Measurements from ENCODE around the gene SLC39A13. TPM values are rescaled to one million over a fixed set of nuclear protein-coding genes. Genes with fewer than 3 reads are reported as not detected.
A peak's percentile ranks its signal among the peaks of the same experiment; 100 is the strongest.

SLC39A13 gene
- total RNA-seq, 2 donors from 2014 or later: 97.7 to 163 TPM

- peak overlapping the region; percentile 67 for H3K4me3 ChIP-seq
- H3K27ac ChIP-seq: no peak overlapping the region
- H3K36me3 ChIP-seq: no peaks in the 10 kb centered on the region
- ATAC-seq (ENCODE audit: insufficient number of reproducible peaks, low FRiP score, low read depth): no peak
- no peak for DNase-seq (ENCODE audit: low spot score)
- H3K27me3 ChIP-seq (replicated peaks; ENCODE audit: insufficient read depth): no peaks in the 10 kb centered on the region
- H3K4me1 ChIP-seq (ENCODE audit: control insufficient read depth in 1 of 2, low read depth in 2 of 2): no peaks in the 10 kb centered on the region
- no peak for TF ChIP-seq CTCF (IDR thresholded peaks at IDR 0.05)
- H3K9me3 ChIP-seq: no peaks in the 10 kb centered on the region
Observed at GRCh38 chr11:47374720-47375019, 33.7 kb upstream of the SLC39A13 start.

- Histone ChIP-seq H3K36me3 (no peaks in the 10 kb centered on the region), H3K4me3 (peak overlapping the region; percentile 67), H3K4me1 (ENCODE audit: control insufficient read depth in 1 of 2, low read depth in 2 of 2) (no peaks in the 10 kb centered on the region), H3K27me3 (replicated peaks; ENCODE audit: insufficient read depth) (no peaks in the 10 kb centered on the region), H3K9me3 (no peaks in the 10 kb centered on the region), H3K27ac (no peak overlapping the region)
- ATAC-seq (ENCODE audit: insufficient number of reproducible peaks, low FRiP score, low read depth): no peak
- DNase-seq (ENCODE audit: low spot score): no peak
- no peak for TF ChIP-seq CTCF (IDR thresholded peaks at IDR 0.05)
Observed at GRCh38 chr11:47375020-47375419, 33.4 kb upstream of the SLC39A13 start.

GRCh38 chr11:47375546-47376085, 32.8 kb upstream of the SLC39A13 start:
- no peaks in the 10 kb centered on the region for H3K36me3 ChIP-seq
- TF ChIP-seq CTCF (IDR thresholded peaks at IDR 0.05): no peak
- no peak for ATAC-seq (ENCODE audit: insufficient number of reproducible peaks, low FRiP score, low read depth)
- no peak for DNase-seq (ENCODE audit: low spot score)
- peak overlapping the region; percentile 67 for H3K4me3 ChIP-seq
- no peak overlapping the region for H3K27ac ChIP-seq
- H3K9me3 ChIP-seq: no peaks in the 10 kb centered on the region
- H3K4me1 ChIP-seq (ENCODE audit: control insufficient read depth in 1 of 2, low read depth in 2 of 2): no peaks in the 10 kb centered on the region
- H3K27me3 ChIP-seq (replicated peaks; ENCODE audit: insufficient read depth): no peaks in the 10 kb centered on the region

- Histone ChIP-seq H3K4me1 (ENCODE audit: control insufficient read depth in 1 of 2, low read depth in 2 of 2) (no peaks in the 10 kb centered on the region), H3K27ac (peak overlapping the region in 1 of 2 donors; percentile 57), H3K27me3 (replicated peaks; ENCODE audit: insufficient read depth) (no peaks in the 10 kb centered on the region), H3K4me3 (peak overlapping the region; percentile 67), H3K9me3 (no peaks in the 10 kb centered on the region), H3K36me3 (no peaks in the 10 kb centered on the region)
- no peak for ATAC-seq (ENCODE audit: insufficient number of reproducible peaks, low FRiP score, low read depth)
- TF ChIP-seq CTCF (IDR thresholded peaks at IDR 0.05): no peak
- DNase-seq (ENCODE audit: low spot score): no peak
Observed at GRCh38 chr11:47376107-47376524, 32.3 kb upstream of the SLC39A13 start.

- no peaks in the 10 kb centered on the region for H3K36me3 ChIP-seq
- ATAC-seq (ENCODE audit: insufficient number of reproducible peaks, low FRiP score, low read depth) (no peak), DNase-seq (ENCODE audit: low spot score) (no peak)
- no peak for TF ChIP-seq CTCF (IDR thresholded peaks at IDR 0.05)
- no peaks in the 10 kb centered on the region for H3K9me3 ChIP-seq
- peak overlapping the region; percentile 67 for H3K4me3 ChIP-seq
- no peaks in the 10 kb centered on the region for H3K4me1 ChIP-seq (ENCODE audit: control insufficient read depth in 1 of 2, low read depth in 2 of 2)
- no peaks in the 10 kb centered on the region for H3K27me3 ChIP-seq (replicated peaks; ENCODE audit: insufficient read depth)
- H3K27ac ChIP-seq: peak overlapping the region in 1 of 2 donors; percentile 57
Observed at GRCh38 chr11:47376525-47377371, 31.6 kb upstream of the SLC39A13 start.

Measured in thoracic aorta (tissue), 2 donors.